Caco-2 (cell line): ENCODE results near the gene CDR2. TPM values are rescaled to one million over a fixed set of nuclear protein-coding genes. Genes with fewer than 3 reads are reported as not detected.

Experiments used
- BruUV-seq: library from RNA; stranded (reverse); fragments of 400-500 nt; replicated peaks from 2 replicates; lab custom pipeline; 2021; lab: Mats Ljungman, UMichigan
- CTCF ChIA-PET: fragments of 300-600 bp; sonication (Branson Sonifier 250); formaldehyde crosslinking; loops from one replicate; lab custom pipeline; 2022; ENCODE audit warnings: antibody characterized with exemption; lab: Charles Lee
- POLR2A ChIA-PET: fragments of 300-600 bp; sonication (Branson Sonifier 250); formaldehyde crosslinking; loops from one replicate; lab custom pipeline; 2022; ENCODE audit warnings: antibody characterized with exemption; lab: Charles Lee
- DNase-seq, 2 experiments: peaks; one replicate each; pipeline versions ENCODE4 v3.0.0 to v3.0.0-alpha.2; 2020 to 2022
- H3K27me3 ChIP-seq: replicated peaks from 2 replicates; pipeline ENCODE4 v1.6.0; 2011; ENCODE audit warnings: low read length; ENCODE audit not compliant: control insufficient read depth, insufficient read depth
- H3K36me3 ChIP-seq: 2 replicates; pipeline ENCODE4 v1.5.1; 2011; ENCODE audit warnings: low read length; ENCODE audit not compliant: control insufficient read depth, insufficient read depth
- H3K4me1 ChIP-seq: fragments of 250-450 bp; sonication (Bioruptor Pico); 2 replicates; pipeline ENCODE4 v1.5.1; 2020; ENCODE audit warnings: mild to moderate bottlenecking
- H3K4me3 ChIP-seq: 2 replicates; pipeline ENCODE4 v1.5.1; 2011; ENCODE audit warnings: low read depth, mild to moderate bottlenecking, control low read depth, low read length
- H3K9me3 ChIP-seq: fragments of 250-450 bp; sonication (Bioruptor Pico); 2 replicates; pipeline ENCODE4 v1.5.1; 2020; ENCODE audit warnings: mild to moderate bottlenecking, moderate library complexity
- H3K27ac Mint-ChIP-seq: one replicate; pipeline ENCODE4 v1.8.0; 2022; ENCODE audit warnings: mixed read lengths; ENCODE audit not compliant: unreplicated experiment
- H3K27me3 Mint-ChIP-seq: one replicate; pipeline ENCODE4 v1.8.0; 2022; ENCODE audit warnings: mixed read lengths; ENCODE audit not compliant: insufficient read depth, unreplicated experiment
- H3K36me3 Mint-ChIP-seq: one replicate; pipeline ENCODE4 v1.8.0; 2022; ENCODE audit warnings: mild to moderate bottlenecking, mixed read lengths; ENCODE audit not compliant: insufficient read depth, unreplicated experiment
- H3K4me1 Mint-ChIP-seq: one replicate; pipeline ENCODE4 v1.8.0; 2022; ENCODE audit warnings: low read depth, mixed read lengths; ENCODE audit not compliant: unreplicated experiment
- H3K4me3 Mint-ChIP-seq: one replicate; pipeline ENCODE4 v1.8.0; 2022; ENCODE audit warnings: mild to moderate bottlenecking, moderate library complexity, mixed read lengths; ENCODE audit not compliant: unreplicated experiment
- H3K9me3 Mint-ChIP-seq: one replicate; pipeline ENCODE4 v1.8.0; 2022; ENCODE audit warnings: mixed read lengths; ENCODE audit not compliant: unreplicated experiment
- intact Hi-C: fragments of 100-400 bp; cut with micrococcal nuclease; formaldehyde crosslinking; loops from one replicate; pipeline ENCODE4 v1.10.0; 2022; ENCODE audit not compliant: unreplicated experiment
- total RNA-seq: library from RNA; stranded (reverse); gene quantifications from 2 replicates; pipeline ENCODE4 v1.2.3, GENCODE V29; 2022
- TF ChIP-seq, protein P1 (sequence below), 2 experiments: fragments of 200-600 bp in 1 of 2; IDR thresholded peaks; 1 replicate in 1 of 2; 2 replicates in 1 of 2; pipeline versions ENCODE4 v1.5.1 to v1.8.0; 2011 to 2022; ENCODE audit warnings: antibody characterized with exemption in 1 of 2, control low read depth in 1 of 2, inconsistent platforms in 1 of 2, low read depth in 1 of 2, low read length in 1 of 2, mild to moderate bottlenecking in 1 of 2, moderate library complexity in 1 of 2; ENCODE audit not compliant: insufficient read depth in 1 of 2, severe bottlenecking in 1 of 2, unreplicated experiment in 1 of 2

CDR2 gene
- total RNA-seq, 1 experiment from 2014 or later, result 24.3 TPM

DNA sequence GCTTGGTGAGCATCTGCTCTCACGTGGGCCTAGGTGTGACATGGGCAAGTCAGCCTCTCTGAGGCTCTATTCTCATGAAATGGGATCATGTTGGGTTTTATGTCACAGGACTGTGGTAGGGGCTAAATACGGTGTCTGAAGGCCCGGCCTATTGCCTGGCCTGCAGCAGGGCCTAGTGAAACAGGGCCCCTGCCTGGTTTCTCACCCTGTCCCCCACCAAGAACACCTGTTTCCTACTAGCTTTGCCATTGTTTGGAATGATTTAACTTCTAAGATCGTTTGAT lies 48.1 kb downstream of the CDR2 start:
- TF ChIP-seq, protein P1, sequence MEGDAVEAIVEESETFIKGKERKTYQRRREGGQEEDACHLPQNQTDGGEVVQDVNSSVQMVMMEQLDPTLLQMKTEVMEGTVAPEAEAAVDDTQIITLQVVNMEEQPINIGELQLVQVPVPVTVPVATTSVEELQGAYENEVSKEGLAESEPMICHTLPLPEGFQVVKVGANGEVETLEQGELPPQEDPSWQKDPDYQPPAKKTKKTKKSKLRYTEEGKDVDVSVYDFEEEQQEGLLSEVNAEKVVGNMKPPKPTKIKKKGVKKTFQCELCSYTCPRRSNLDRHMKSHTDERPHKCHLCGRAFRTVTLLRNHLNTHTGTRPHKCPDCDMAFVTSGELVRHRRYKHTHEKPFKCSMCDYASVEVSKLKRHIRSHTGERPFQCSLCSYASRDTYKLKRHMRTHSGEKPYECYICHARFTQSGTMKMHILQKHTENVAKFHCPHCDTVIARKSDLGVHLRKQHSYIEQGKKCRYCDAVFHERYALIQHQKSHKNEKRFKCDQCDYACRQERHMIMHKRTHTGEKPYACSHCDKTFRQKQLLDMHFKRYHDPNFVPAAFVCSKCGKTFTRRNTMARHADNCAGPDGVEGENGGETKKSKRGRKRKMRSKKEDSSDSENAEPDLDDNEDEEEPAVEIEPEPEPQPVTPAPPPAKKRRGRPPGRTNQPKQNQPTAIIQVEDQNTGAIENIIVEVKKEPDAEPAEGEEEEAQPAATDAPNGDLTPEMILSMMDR (IDR thresholded peaks at IDR 0.05; ENCODE audit: insufficient read depth in 1 of 2, low read depth in 1 of 2, low read length in 1 of 2, severe bottlenecking in 1 of 2, unreplicated experiment in 1 of 2), result no peak
- Histone ChIP-seq H3K4me3 (no peak overlapping the region), H3K9me3 (no peaks in the 10 kb centered on the region), H3K4me1 (no peaks in the 10 kb centered on the region), H3K36me3 (peaks cover 4% of the 10 kb centered on the region), H3K27me3 (no peaks in the 10 kb centered on the region)
- POLR2A ChIA-PET, result no interaction called here
- no TSS peak for BruUV-seq
- intact Hi-C loops, result no loop called here
- no peaks in the 10 kb centered on the region for H3K27me3 Mint-ChIP-seq
- H3K4me3 Mint-ChIP-seq, result no peak overlapping the region
- H3K36me3 Mint-ChIP-seq, result peaks cover 75% of the 10 kb centered on the region
- no peak overlapping the region for H3K27ac Mint-ChIP-seq
- H3K4me1 Mint-ChIP-seq, result no peaks in the 10 kb centered on the region
- CTCF ChIA-PET, result no interaction called here
- DNase-seq, result no peak
- no peaks in the 10 kb centered on the region for H3K9me3 Mint-ChIP-seq

DNA sequence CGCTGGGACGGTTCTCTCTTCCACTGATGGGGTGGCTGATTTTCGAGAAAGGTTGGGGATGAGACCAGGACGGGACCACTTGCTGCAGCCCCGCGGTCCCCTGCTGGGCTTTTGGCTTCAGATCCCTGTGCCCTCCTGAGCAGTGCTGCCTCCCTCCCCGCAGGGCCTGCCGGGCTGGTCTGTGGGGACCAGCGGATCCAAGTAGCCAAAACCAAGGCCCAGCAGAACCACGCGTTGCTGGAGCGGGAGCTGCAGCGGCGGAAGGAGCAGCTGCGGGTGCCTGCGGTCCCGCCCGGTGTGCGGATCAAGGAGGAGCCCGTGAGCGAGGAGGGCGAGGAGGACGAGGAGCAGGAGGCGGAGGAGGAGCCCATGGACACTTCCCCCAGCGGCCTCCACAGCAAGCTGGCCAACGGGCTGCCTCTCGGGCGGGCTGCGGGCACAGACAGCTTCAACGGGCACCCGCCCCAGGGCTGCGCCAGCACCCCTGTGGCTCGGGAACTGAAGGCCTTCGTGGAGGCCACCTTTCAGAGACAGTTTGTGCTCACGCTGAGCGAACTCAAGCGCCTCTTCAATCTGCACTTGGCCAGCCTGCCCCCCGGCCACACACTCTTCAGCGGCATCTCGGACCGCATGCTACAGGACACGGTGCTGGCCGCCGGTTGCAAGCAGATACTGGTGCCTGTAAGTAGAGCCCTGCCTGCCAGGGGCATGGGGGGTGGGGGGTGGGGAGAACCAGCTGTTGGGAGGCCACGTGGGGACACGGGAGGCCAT lies 48.6 kb downstream of the CDR2 start:
- H3K27me3 Mint-ChIP-seq, result no peaks in the 10 kb centered on the region
- DNase-seq, result no peak
- H3K9me3 ChIP-seq, result no peaks in the 10 kb centered on the region
- H3K4me3 ChIP-seq, result no peak overlapping the region
- H3K4me1 ChIP-seq, result no peaks in the 10 kb centered on the region
- H3K27me3 ChIP-seq, result no peaks in the 10 kb centered on the region
- no peaks in the 10 kb centered on the region for H3K9me3 Mint-ChIP-seq
- TF ChIP-seq, protein P1 (IDR thresholded peaks at IDR 0.05; ENCODE audit: insufficient read depth in 1 of 2, low read depth in 1 of 2, low read length in 1 of 2, severe bottlenecking in 1 of 2, unreplicated experiment in 1 of 2), result no peak
- intact Hi-C loops, result no loop called here
- peaks cover 75% of the 10 kb centered on the region for H3K36me3 Mint-ChIP-seq
- H3K36me3 ChIP-seq, result peaks cover 4% of the 10 kb centered on the region
- ChIA-PET POLR2A (no interaction called here), CTCF (no interaction called here)
- H3K4me1 Mint-ChIP-seq, result no peaks in the 10 kb centered on the region
- no peak overlapping the region for H3K4me3 Mint-ChIP-seq
- BruUV-seq, result no TSS peak
- H3K27ac Mint-ChIP-seq, result no peak overlapping the region

DNA sequence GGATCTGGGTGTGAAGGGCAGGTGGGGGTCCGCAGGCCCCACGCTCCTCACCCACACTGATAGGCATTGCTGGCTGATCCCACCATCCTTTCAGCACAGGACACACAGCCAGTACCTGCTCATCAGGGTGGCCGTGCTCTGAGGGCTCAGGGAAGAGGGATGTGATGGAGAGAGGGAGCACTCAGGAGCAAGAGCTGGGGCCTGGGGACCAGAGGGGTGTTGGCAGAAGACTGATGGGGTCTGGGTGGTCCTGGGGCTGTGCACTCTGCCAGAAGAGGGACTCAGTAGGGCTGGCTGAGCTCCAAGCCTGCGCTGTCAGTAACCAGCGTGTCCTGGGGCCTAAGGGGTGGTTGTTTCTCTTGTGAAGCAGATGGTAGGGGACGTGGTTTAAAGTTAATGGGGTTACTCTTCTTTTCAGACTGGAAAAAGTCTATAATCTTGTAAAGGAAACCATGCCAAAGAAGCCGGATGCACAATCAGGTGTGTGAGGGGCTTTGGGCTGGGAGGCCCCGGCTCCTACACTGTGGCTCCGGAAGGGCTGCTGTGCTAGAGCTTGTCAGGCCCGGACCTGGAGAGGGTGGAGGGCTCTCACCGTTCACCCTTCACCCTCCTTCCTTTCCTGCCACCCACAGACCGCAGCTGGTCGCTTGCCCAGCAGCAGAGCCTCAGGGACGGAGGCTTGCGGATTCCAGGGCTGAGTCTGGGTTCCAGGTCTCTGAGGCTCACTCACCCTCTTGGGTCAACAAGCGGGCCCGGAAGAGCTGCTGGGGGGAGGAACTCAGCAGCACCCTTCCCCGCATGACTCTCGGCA lies 49.4 kb downstream of the CDR2 start:
- CTCF ChIA-PET, result no interaction called here

More for the DNA sequence above, 49.4 kb downstream of the CDR2 start:
- Mint-ChIP-seq H3K27me3 (no peaks in the 10 kb centered on the region), H3K9me3 (no peaks in the 10 kb centered on the region), H3K27ac (no peak overlapping the region), H3K36me3 (peaks cover 68% of the 10 kb centered on the region), H3K4me3 (no peak overlapping the region), H3K4me1 (no peaks in the 10 kb centered on the region)
- H3K36me3 ChIP-seq, result peaks cover 4% of the 10 kb centered on the region
- no TSS peak for BruUV-seq
- POLR2A ChIA-PET, result no interaction called here
- H3K27me3 ChIP-seq, result no peaks in the 10 kb centered on the region
- H3K4me1 ChIP-seq, result no peaks in the 10 kb centered on the region
- H3K4me3 ChIP-seq, result no peak overlapping the region
- intact Hi-C loops, result no loop called here
- TF ChIP-seq, protein P1 (IDR thresholded peaks at IDR 0.05; ENCODE audit: insufficient read depth in 1 of 2, low read depth in 1 of 2, low read length in 1 of 2, severe bottlenecking in 1 of 2, unreplicated experiment in 1 of 2), result no peak
- no peaks in the 10 kb centered on the region for H3K9me3 ChIP-seq
- DNase-seq, result no peak
